CD4-positive, alpha-beta T cell treated with Interleukin-17A for 1 hour (primary cell): ENCODE measurements around the gene ALKBH8.
A peak's percentile ranks its signal among the peaks of the same experiment; 100 is the strongest.
"Not testable (repeated sequence)": the region's sequence is repeated elsewhere in the genome, so short reads cannot be mapped to it uniquely, and the experiment has no call there.

Experiments used
- DNase-seq: peaks from one replicate; pipeline ENCODE4 v3.0.0-alpha.2; 2020

ALKBH8 gene

GRCh38 chr11:107501713-107502112 is 63.8 kb downstream of the ALKBH8 start:
- no peak for DNase-seq

- DNase-seq = not testable (repeated sequence)
Observed at GRCh38 chr11:107497371-107497770, 68.2 kb downstream of the ALKBH8 start.

GRCh38 chr11:107496011-107496410 is 69.5 kb downstream of the ALKBH8 start:
- no peak for DNase-seq

DNA sequence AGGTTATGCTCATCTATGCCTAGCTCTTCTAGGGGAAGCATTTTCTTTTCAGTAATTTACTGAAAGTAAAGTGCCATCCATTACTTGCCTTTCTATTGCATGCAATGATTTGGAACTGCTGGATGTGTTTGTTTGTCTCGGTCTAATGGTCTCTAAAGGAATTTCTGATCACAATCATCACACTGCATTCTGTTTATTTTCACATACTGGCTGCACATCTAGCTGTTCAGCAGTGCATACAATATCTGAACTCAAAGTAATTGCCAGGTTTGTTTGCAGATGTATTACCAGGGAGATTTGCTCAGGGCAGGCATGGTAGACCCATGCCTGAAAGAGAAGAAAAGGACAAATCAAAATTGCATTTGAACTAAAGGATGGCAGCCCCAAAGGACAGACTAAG is 71.5 kb downstream of the ALKBH8 start:
- no peak for DNase-seq

DNA sequence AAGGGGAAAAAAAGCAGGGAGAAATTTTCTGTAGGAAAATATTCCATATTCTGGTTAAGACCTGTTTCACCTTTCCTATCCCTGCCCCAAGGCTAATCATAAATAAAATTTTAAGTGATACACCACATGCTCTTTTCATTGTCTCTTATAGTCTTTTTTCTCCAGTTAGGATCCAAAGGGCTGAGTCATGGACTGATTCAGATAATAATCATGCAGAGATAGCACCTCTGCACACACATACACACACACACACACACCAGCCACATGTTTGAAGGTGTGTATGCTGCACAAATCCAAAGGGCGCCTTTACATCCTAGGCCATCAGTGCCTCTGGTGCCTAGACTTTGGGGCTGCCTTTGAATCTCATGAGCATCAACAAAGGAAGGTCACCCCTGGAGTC is 72.4 kb downstream of the ALKBH8 start:
- DNase-seq = no peak

DNA sequence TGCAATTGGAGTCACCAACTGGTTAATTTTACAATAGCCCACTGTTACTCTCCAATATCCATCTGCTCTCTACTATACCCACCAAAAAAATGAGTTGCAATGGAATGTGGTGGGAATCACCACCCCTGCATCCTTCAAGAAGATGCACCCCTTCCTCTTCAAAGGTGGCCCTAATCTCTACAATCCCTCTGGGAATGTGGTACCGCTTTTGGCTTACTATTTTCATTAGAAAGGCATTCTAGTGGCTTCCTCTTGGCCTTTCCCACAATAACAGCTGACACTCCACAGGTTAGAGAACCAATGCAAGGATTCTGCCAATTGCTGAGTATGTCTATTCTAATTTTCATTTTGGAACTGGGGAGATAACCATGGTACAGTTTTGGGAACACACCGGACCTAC is 74.7 kb downstream of the ALKBH8 start:
- no peak for DNase-seq

DNA sequence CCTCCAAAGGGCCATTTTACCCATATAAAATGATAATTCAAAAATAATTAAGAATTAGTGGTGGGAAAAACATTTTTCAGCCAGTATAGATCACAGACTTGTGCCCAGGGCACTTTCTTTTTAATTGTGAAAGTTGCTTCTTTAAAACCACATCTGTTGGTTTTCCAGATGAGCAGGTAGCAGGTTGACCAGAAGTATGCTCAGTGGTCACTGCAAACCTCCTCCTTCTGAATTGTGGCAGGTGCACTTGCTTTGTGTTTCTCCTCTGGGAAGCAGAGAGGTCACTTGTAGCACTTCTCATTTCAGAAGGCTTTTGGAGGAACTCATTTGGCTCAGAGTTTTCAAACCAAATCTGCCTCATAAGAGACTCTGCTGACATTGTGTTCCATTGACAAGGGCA is 83.3 kb downstream of the ALKBH8 start:
- DNase-seq = no peak

- DNase-seq = no peak
Observed at GRCh38 chr11:107478922-107479321, 86.6 kb downstream of the ALKBH8 start.

DNA sequence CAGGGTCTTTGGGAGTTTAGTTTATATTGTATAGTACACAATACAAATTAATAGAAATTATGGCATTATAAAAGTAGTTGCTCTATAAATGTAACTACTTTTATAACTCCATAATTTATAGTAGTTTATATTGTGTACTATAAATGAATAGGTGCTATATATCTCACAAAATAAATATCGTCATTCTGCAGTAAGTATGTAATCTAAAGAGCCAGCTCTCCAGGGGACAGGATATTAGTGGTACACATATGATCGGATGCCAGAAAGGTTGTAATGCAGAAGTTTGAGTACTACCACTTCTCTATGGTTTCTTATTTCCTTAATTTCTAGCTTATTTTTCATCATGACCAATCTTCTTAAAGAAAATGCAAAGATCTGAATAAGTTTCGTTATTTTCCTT is 87.7 kb downstream of the ALKBH8 start:
- no peak for DNase-seq

- DNase-seq = no peak
Observed at GRCh38 chr11:107473792-107474191, 91.7 kb downstream of the ALKBH8 start.

GRCh38 chr11:107472966-107473365 is 92.6 kb downstream of the ALKBH8 start:
- DNase-seq = no peak

DNA sequence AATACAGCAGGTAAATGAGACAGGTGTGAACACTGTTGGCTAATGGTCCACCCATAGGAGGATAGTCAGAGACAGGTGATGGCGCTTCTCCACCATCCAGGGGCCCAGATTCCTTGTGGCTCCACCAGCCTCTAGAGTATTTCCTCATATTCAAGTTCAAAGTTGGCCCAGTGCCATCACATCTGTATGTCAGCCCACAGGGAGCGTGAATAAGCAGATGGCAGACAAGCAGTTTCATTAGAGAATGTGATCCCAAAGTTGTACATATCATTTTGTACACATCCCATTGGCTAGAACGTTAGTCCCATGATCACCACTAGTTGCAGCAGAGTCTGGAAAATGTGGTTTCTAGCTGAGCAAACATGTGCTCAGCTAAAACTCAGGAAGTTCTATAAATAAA is 96.9 kb downstream of the ALKBH8 start:
- no peak for DNase-seq

GRCh38 chr11:107467696-107468095 is 97.8 kb downstream of the ALKBH8 start:
- DNase-seq = no peak

- DNase-seq = not testable (repeated sequence)
Observed at GRCh38 chr11:107466275-107466866, 99.2 kb downstream of the ALKBH8 start.

GRCh38 chr11:107457558-107458271 is 107.8 kb downstream of the ALKBH8 start, which contains the start of gene CWF19L2:
Gene CWF19L2 (minus strand): TSS chr11:107457825. CDS start chr11:107457816, 9 bp downstream.
- peak; percentile 95 for DNase-seq

DNA sequence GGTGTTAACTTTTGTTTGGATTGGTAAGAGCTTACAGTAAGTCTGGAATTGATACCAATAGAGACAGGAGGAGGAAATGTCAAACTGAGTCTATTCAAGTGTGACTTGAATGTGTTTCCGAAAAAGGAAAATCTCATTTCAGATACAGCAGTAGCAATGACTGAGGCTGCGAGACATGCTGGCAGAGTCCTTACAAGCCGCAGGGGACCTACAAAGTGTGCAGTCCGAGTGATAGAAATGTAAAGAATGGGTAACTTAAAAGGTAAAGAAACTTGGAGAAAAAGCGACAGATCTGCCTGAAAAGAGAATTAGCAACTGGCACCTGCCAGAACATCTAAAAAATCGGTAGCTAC is 108.4 kb downstream of the ALKBH8 start:
- DNase-seq = no peak

- no peak for DNase-seq
Observed at GRCh38 chr11:107453594-107454286, 111.8 kb downstream of the ALKBH8 start.
